HuH-7.5 (cell line): ENCODE data around the gene ARHGEF40.
A peak's percentile ranks its signal among the peaks of the same experiment; 100 is the strongest.

ENCODE experiments used
- DNase-seq: peaks from one replicate; pipeline ENCODE4 v3.0.0; 2011; ENCODE audit warnings: low spot score

Gene ARHGEF40

GRCh38 chr14:21098076-21098891 is 28.2 kb downstream of the ARHGEF40 start, which contains the start of gene ZNF219:
ZNF219 (minus strand) TSS chr14:21098655; CDS start chr14:21093591, 5,064 bp downstream.
- DNase-seq = peak; percentile 75

GRCh38 chr14:21098892-21099595 is 28.9 kb downstream of the ARHGEF40 start:
- DNase-seq = peak; percentile 27

GRCh38 chr14:21099596-21099985 is 29.5 kb downstream of the ARHGEF40 start:
- DNase-seq = no peak

- DNase-seq = no peak
These were observed 30.8 kb downstream of the ARHGEF40 start, which contains the start of gene TMEM253 for GRCh38 chr14:21100931-21101330. TMEM253 (plus strand) TSS chr14:21101066; CDS start chr14:21101344, 278 bp downstream.

GRCh38 chr14:21101802-21102413 is 31.8 kb downstream of the ARHGEF40 start:
- DNase-seq = no peak

DNA sequence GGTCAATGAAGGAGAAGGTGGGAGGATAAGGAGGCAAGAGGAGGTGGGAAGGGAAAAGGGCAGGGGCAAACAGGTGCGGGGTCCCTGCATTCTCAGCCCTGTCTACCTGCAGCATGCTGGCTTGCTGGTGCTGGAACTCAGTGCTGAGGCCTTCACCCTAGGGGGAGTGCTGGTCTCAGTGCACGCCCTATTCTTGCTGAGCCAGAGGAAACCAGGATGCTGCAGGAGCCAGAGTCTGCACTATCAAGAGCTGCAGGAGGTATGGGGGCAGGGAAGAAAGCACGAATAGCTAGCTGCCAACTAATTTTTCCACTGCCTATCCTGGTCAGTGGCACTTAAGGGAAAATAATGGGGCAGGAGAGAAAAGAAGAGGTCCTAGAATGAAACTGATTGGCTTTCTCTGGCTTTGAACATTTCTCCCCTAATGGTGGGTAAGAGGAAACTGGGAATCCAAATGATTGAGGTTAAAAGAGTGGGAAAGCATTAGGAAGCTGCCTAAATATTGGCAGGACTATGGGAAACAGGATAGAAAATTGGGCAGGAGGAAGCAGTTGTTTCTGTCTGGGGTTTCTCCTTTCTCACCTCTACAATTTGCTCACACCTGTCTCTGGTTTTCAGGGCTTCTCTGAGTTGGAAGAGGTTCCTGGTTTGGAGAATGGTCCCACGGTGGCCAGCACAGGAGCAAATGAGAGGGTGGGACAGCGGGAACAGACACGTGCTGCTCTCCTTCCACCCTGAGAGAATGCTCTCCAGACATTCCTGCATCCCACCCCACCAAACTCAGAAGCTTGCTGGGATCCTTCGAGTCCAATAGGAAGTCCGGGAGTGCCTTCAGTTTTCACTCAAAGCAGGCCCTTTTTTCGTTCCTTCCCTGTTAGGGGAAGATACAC is 32.7 kb downstream of the ARHGEF40 start:
- DNase-seq = peak; percentile 54

- no peak for DNase-seq
These were observed 33.3 kb downstream of the ARHGEF40 start for GRCh38 chr14:21103411-21103709.

GRCh38 chr14:21103710-21104447 is 33.8 kb downstream of the ARHGEF40 start:
- DNase-seq = peak; percentile 96

DNA sequence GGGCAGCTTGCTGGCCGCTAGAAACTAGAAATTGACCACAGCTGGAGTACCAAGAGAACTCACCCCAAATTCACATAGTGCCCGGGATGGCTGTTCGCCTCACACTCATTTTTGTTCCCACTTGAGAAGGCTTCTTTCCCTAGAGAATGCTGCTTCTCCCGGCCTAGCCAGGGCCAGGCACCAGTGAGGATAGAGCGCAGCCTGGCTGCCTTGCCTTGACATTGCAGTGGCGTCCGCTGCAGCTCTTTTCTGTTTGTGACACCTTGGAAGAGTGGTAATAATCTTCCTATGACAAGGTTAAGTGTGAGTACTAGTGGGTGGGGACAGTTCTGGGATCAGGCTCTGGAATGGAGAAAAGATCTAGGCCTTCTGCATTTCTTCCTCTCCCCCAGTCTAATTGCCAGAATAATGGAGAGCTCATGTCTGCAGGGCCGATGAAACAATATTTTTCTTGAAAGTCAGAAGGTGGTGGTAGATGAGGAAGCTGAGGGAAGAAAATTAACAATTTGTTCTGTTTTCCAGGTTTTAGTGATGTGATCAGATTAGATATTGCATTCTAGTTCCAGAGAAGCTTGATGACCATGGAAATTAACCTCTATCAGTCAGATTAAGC is 34.5 kb downstream of the ARHGEF40 start:
- peak; percentile 61 for DNase-seq

- peak; percentile 3 for DNase-seq
These were observed 35.0 kb downstream of the ARHGEF40 start for GRCh38 chr14:21105095-21105494.

DNA sequence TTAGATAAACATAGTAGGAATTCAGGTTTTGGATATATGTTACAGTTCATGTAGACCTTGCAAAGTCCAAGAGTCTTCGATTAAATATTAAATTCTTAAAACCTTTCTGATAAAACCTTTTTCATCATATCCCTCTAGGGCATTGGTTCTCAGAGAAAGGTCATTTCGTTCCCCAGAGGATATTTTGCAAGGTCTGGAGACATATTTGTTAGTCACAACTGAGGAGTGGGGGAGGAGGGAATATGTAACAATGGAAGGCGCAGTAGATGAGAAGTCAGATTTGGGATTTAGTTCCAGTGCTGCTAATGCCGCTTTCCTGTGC is 36.0 kb downstream of the ARHGEF40 start:
- no peak for DNase-seq

- DNase-seq = peak; percentile 53
These were observed 36.6 kb downstream of the ARHGEF40 start for GRCh38 chr14:21106498-21107282.

DNA sequence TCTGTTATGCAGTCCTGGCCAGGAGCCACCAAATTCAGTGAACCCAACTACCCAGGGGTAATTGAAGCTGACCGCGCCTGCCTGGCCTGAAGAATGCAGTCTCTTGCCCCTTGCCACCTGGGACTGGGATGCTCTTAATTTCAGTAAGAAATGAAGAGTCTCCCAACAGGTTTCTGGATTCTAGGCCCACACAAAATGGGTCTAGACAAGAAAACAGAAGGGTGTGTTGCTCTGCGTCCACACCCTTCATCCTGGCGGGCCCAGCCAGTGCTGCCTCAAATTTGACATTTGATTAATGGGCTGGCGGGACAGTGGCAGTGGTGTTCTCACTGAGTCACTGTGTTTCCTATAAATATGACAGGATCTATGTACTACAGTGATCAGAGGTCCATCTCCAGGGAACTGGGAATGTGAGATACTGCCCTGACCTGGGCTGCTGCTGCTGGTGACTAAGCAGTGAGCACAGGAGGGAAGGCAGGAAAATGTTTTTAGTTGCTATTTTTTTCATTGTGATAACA is 37.2 kb downstream of the ARHGEF40 start:
- no peak for DNase-seq

GRCh38 chr14:21108791-21109190 is 38.7 kb downstream of the ARHGEF40 start:
- DNase-seq = no peak

DNA sequence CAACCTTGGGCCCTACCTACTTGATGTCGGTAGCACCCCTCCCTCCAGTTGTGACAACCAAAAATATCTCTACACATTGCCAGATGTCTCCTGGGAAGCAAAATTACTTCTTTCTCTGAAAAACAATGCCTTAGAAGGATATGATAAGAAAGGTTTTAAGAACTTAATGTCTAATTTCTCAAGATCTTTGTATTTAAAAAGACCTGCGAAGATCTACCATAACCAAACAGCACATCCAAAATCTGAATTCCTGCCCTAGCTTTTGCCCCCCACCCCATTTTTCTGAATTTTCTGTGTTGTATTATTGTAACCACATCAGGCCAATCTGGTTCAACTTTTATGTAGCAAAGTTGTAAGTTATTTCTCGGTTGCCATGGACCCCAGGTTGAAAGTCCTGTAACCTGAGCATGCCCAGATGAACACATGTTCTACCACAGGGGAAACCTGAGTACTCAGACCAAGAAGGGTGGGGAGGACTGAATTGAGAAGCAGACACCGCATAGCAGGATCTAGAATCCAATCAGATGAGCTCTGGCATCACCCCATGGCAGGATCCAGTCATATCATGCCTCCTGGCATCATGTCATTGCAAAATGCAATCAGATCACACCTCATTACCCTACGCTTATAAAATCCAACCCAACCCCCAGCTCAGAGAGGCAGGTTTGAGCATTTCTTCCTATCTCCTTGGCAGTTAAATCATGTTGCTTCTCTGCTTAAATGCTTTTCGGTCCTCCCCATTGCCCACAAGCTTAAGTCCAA is 39.5 kb downstream of the ARHGEF40 start:
- DNase-seq = no peak

GRCh38 chr14:21112255-21112654 is 42.2 kb downstream of the ARHGEF40 start:
- no peak for DNase-seq

DNA sequence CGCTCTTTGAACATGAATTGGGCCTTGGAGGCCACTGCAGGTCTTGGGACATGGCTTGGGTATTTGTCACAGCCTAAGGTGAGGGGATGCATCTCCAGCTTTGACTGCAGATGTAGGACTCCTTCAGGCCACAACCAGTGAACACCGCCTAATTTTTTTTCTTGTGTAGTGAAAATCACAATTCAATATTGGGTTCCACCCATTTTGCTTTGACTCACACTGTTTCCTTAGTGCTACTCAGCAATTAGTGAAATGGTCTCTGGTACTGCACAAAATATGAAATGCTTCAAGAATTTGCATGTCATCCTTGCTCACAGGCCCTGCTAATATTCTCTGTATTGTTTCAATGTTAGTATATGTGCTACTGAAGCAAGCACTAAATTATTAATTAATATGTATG is 43.3 kb downstream of the ARHGEF40 start:
- no peak for DNase-seq

DNA sequence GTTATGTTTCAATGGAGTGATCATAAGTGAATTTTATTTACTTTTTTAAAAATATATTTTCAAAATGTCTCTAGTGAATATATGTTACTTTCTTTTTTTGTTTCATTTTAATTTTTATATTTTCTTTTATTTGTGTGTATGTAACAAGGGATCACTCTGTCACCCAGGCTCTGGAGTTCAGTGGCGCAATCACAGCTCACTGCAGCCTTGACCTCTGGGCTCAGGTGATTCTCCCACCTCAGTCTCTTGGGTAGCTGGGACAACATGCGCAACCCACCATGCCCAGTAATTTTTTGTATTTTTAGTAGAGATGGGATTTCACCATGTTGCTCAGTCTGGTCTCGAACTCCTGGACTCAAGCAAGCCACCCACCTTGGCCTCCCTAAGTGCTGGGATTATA is 48.8 kb downstream of the ARHGEF40 start:
- no peak for DNase-seq

DNA sequence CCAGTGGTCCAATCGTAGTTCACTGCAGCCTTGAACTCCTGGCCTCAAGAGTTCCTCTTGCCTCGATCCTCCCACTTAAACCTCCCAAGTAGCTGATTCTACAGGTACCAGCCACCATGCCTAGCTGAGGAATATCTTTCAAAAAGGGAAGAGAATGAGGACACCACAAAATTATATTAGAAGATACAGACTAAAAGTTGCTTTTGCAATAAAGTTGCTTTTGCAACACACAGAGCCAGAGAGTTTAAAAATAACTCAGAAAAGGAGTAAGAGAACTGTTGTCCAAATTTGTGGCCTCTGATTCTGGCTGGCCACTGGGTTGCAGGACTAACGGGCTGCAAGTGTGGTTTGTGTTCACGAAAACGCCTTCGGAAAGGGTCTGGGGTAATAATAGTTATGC is 50.6 kb downstream of the ARHGEF40 start:
- DNase-seq = no peak
